GM11168 (cell line): ENCODE measurements around the gene TBPL2.
"Not testable (repeated sequence)": the region's sequence is repeated elsewhere in the genome, so short reads cannot be mapped to it uniquely, and the experiment has no call there.

ENCODE experiments used
- in situ Hi-C: fragments of 300-500 bp; cut with MboI; formaldehyde crosslinking; loops from one replicate; pipeline ENCODE4 v1.12.0; 2022; ENCODE audit warnings: low sequenced_read_pairs; ENCODE audit not compliant: unreplicated experiment

TBPL2 gene

GRCh38 chr14:55440385-55440784 lies at the start of gene TBPL2:
Gene TBPL2 (minus strand): TSS chr14:55440616. CDS start chr14:55440449, 167 bp downstream.
- in situ Hi-C loops: loop anchor here (25.0 kb wide), 2 partner anchors 272 to 1047 kb away; no protein-coding TSS in a partner anchor

- in situ Hi-C loops: no loop called here
Observed at GRCh38 chr14:55488204-55488603, 47.8 kb upstream of the TBPL2 start.

DNA sequence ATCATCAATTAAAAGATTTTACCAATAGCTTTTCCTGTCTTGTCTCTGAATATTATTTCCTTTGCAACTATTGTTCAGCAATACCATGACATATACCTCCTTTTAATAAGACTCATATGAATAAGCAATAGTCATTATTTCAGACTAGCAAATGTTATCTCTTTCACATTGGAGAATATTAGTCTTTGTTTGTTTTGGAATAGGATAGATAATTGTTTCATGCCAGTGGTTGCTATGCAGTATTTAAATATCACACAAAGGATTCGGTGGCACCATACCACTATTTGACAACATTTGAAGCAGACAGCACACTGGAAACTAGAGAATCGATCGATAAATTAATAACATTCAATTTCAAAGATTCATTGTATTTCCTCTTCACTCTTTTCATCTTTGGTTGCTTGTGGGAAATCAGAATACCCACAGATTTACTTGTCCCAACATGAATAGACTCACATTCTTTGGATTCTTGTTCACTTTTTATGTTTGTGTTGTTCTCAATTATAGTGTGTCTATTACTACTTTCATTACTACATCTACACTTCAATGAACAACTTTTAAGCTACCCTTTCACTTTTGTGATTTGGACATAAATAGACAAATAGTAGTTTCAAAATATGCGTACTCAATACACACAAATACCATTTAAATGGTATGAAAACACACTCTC lies 42.7 kb upstream of the TBPL2 start:
- in situ Hi-C loops: no loop called here

- in situ Hi-C loops: no loop called here
Observed at GRCh38 chr14:55481769-55482168, 41.4 kb upstream of the TBPL2 start.

- in situ Hi-C loops: no loop called here
Observed at GRCh38 chr14:55477680-55478079, 37.3 kb upstream of the TBPL2 start.

DNA sequence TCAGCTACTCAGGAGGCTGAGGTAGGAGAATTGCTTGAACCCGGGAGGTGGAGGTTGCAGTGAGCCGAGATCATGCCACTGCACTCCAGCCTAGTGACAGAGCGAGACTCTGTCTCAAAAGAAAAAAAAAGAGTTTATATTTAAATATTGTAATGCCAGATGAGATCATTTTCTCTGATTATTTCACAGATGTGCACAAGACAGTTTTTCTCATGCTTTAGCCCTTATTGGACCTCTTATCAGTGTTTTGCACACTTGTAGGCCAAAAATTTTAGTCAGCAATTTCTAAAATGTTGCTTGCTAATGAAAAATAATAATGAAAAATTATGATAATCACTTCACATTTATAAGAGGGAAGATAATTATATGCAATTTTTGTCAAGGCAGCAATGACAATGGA lies 36.0 kb upstream of the TBPL2 start:
- in situ Hi-C loops: not testable (repeated sequence)

DNA sequence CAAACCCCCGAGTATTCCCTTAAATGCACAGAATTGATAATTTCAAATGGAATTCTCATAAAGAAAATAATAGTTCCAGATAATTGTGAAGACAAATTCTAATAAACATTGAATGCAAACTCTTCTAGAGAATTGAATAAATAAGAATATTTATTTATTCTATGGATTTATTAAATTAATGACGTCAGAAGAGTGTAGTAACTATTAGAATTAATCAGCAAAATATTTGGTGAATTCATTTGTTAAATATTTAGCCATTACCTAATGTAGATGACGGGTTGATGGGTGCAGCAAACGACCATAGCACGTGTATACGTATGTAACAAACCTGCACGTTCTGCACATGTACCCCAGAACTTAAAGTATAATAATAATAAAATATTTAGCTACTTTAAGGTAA lies 33.4 kb upstream of the TBPL2 start:
- in situ Hi-C loops: no loop called here

- in situ Hi-C loops: no loop called here
Observed at GRCh38 chr14:55470025-55470424, 29.6 kb upstream of the TBPL2 start.

DNA sequence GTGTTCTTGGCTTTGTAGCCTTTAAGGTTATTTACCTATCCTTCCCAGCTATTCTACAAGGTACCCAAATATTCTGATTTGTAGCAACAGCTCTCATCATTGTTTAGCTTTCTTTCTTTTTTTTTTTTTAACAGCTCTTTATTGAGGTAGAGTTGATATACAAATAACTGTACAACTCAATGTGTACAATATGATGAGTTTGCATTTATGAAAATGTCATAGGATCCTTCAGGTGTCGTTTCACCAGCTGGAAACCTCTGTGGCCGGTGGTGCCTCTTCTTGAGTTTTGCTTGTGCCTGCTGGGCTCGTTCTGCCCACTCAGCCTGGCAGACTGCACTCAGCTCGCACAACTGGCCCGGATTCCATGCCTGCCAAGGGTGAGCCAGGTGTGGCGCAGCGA lies 26.9 kb upstream of the TBPL2 start:
- in situ Hi-C loops: no loop called here

DNA sequence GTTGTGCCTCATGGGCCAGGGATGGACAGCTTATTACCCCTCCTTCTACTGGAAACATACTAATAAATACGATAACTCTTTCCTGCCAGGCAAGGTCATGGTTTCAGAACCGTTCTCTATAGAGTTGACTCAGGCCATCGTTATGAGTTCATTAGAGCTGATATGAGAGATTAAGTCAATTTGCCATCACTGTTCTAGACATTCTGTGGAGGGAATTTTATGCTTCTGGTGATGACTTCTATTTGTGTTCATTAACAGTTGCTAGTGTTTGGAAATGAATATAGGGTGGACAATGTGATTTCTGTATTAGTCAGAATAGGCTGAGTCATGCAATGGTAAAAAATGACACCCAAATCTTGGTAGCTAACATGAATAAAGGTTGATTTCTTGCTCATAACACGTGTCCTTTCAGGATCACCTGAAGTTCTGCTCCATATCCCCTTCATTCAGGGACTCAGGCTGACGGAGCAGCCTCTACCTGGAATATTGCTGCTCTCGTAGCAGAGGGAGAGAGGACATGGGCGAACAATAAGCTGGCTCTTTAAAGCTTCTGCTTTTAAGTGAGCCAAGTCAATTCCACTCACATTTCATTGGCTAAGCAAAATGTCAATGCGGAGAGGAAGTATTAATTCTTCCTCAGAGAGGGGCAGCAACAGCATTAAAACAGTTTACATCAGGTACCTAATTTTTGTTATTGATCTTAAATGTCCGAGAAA lies 18.5 kb upstream of the TBPL2 start:
- in situ Hi-C loops: no loop called here

DNA sequence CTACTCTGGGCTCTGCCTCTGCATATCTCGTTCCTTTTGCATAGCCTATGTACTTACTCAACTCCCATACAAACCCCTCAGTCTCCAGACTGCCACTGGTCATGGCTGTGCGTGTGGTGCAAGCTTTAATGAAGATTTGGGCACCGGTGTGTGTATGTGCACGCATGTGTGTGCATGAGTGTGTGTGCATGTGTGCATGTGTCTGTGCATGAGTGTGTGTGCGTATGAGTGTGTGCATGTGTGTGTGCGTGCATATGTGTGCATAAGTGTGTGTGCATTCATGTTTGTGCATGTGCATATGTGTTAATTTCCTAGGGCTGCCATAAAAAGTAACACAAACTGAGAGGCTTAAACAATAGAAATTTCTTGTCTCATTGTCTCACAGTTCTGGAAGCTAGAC lies 17.1 kb upstream of the TBPL2 start:
- in situ Hi-C loops: no loop called here

GRCh38 chr14:55456411-55456810 lies 16.0 kb upstream of the TBPL2 start:
- in situ Hi-C loops: not testable (repeated sequence)

- in situ Hi-C loops: no loop called here
Observed at GRCh38 chr14:55454264-55455002, 14.0 kb upstream of the TBPL2 start.

DNA sequence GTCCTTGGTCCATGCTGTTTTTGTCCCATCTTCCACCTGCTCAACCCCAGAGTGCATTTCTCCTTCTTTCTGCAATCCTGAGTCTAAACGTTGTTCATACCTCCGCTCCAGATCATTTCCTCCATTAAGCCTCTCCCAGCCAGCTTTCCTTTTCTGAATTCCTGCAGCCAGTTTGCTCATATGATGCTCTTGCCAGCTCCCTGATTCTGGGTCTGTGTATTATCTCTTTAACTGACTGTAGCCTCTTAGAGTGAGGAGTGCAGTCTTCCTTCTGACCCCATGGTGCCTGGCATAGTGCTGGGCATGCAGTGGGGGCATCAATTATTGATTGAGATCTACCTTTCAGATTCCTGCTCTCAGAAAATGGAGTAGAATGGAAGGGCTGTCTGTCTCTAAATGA lies 11.5 kb upstream of the TBPL2 start:
- in situ Hi-C loops: no loop called here

- in situ Hi-C loops: no loop called here
Observed at GRCh38 chr14:55451398-55451797, 11.0 kb upstream of the TBPL2 start.

GRCh38 chr14:55450987-55451386 lies 10.6 kb upstream of the TBPL2 start:
- in situ Hi-C loops: no loop called here

DNA sequence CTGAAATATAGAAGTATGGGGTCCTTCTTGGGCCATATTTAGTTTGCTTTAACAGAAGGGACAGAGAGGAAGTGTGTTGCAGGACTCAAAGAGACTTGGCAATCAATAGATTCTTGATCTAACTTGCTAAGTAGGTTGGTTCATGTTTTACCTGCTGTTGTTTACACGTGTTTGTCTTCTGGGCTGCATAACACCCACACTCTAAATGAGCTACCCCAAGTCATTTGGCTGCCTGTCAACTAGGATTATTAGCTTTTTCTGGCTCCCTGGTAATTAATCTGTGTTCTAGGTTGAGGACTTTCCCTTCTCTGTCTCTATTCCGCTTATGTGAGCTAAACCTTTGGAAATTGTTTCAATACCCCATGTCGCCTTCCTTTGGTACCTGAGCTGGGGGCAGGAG lies 10.1 kb upstream of the TBPL2 start:
- in situ Hi-C loops: no loop called here

- in situ Hi-C loops: no loop called here
Observed at GRCh38 chr14:55450124-55450523, 9.7 kb upstream of the TBPL2 start.

GRCh38 chr14:55449116-55449515 lies 8.7 kb upstream of the TBPL2 start:
- in situ Hi-C loops: loop anchor here (25.0 kb wide), 2 partner anchors 263 to 1038 kb away; no protein-coding TSS in a partner anchor

- in situ Hi-C loops: loop anchor here (25.0 kb wide), 2 partner anchors 264 to 1039 kb away; no protein-coding TSS in a partner anchor
Observed at GRCh38 chr14:55448141-55448614, 7.8 kb upstream of the TBPL2 start.

- in situ Hi-C loops: loop anchor here (25.0 kb wide), 2 partner anchors 265 to 1040 kb away; no protein-coding TSS in a partner anchor
Observed at GRCh38 chr14:55446833-55447232, 6.4 kb upstream of the TBPL2 start.
